Prostate gland (tissue), 2 donors: ENCODE data around the gene NPVF.

Source experiments
- POLR2A ChIP-seq: fragments of 450-650 bp; IDR thresholded peaks from one replicate; pipeline ENCODE4 v1.6.1; 2016; ENCODE audit warnings: antibody characterized with exemption, mild to moderate bottlenecking
- TF ChIP-seq, protein P1 (sequence below), 4 experiments: fragments of 200-600 bp in 2 of 4; fragments of 450-650 bp in 2 of 4; sonication (generic) in 2 of 4; IDR thresholded peaks; 1 replicate in 3 of 4; 2 replicates in 1 of 4; pipeline ENCODE4 v1.5.1; 2016 to 2019; ENCODE audit warnings: antibody characterized with exemption in 4 of 4, mild to moderate bottlenecking in 2 of 4, moderate library complexity in 2 of 4

DNA sequence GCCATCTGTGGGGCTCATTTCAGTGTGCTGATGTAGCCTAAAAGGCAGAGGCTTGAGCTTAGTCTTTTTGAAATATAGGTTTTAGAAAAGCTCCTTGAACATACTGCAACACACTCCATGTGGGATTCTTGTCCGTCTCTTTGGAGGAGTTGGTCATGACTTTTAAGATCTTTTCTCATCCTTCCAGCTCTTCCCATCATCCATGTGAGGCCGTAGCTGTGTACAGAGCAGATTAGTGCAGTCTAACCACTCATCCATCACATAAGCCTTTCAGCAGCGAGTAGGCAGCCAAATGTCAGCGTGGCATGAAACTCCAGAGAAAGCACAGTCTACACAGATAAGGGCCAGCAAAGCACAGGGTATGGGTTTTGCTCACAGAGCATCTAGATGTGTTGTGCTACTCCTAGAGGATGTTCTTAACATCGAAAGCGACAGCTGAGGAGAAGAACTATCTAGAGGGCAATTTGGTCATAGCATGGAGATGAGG is 28.1 kb upstream of the NPVF start:
- no peak for TF ChIP-seq POLR2A
- TF ChIP-seq, protein P1, sequence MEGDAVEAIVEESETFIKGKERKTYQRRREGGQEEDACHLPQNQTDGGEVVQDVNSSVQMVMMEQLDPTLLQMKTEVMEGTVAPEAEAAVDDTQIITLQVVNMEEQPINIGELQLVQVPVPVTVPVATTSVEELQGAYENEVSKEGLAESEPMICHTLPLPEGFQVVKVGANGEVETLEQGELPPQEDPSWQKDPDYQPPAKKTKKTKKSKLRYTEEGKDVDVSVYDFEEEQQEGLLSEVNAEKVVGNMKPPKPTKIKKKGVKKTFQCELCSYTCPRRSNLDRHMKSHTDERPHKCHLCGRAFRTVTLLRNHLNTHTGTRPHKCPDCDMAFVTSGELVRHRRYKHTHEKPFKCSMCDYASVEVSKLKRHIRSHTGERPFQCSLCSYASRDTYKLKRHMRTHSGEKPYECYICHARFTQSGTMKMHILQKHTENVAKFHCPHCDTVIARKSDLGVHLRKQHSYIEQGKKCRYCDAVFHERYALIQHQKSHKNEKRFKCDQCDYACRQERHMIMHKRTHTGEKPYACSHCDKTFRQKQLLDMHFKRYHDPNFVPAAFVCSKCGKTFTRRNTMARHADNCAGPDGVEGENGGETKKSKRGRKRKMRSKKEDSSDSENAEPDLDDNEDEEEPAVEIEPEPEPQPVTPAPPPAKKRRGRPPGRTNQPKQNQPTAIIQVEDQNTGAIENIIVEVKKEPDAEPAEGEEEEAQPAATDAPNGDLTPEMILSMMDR (IDR thresholded peaks at IDR 0.05) = no peak
